Esophagus muscularis mucosa (tissue), 4 donors: ENCODE data around the gene PCYOX1L. TPM values are rescaled to one million over a fixed set of nuclear protein-coding genes. Genes with fewer than 3 reads are reported as not detected.
"Not testable (repeated sequence)": the region's sequence is repeated elsewhere in the genome, so short reads cannot be mapped to it uniquely, and the experiment has no call there.

ENCODE experiments used
- DNase-seq: peaks from one replicate; pipeline ENCODE4 v3.0.0-alpha.2; 2017; ENCODE audit errors: extremely low spot score
- H3K27ac ChIP-seq, 4 donors: fragments of 200-600 bp; sonication (generic); replicated peaks in 1 of 4; 1 replicate in 3 of 4; 2 replicates in 1 of 4; pipeline ENCODE4 v1.5.1; 2016 to 2019; ENCODE audit warnings: mild to moderate bottlenecking in 1 of 4
- H3K27me3 ChIP-seq, 4 donors: fragments of 200-600 bp; sonication (generic); one replicate each; pipeline versions ENCODE4 v1.5.1 to v1.6.0; 2016 to 2019
- H3K36me3 ChIP-seq, 4 donors: fragments of 200-600 bp; sonication (generic); one replicate each; pipeline ENCODE4 v1.5.1; 2016 to 2019
- H3K4me1 ChIP-seq, 4 donors: fragments of 200-600 bp; sonication (generic); one replicate each; pipeline ENCODE4 v1.5.1; 2016 to 2019
- H3K4me3 ChIP-seq, 4 donors: fragments of 200-600 bp; sonication (generic); 1 replicate in 2 of 4; 2 replicates in 2 of 4; pipeline ENCODE4 v1.5.1; 2016 to 2019; ENCODE audit warnings: mild to moderate bottlenecking in 4 of 4, moderate library complexity in 1 of 4
- H3K9me3 ChIP-seq, 4 donors: fragments of 200-600 bp; sonication (generic); 1 replicate in 3 of 4; 2 replicates in 1 of 4; pipeline ENCODE4 v1.5.1; 2016 to 2019
- EP300 ChIP-seq: sonication (generic); formaldehyde crosslinking; IDR thresholded peaks from one replicate; pipeline ENCODE4 v1.6.1; 2017; ENCODE audit warnings: antibody characterized with exemption
- POLR2A ChIP-seq: fragments of 450-650 bp; IDR thresholded peaks from one replicate; pipeline ENCODE4 v1.6.1; 2017; ENCODE audit warnings: antibody characterized with exemption, moderate library complexity, mild to moderate bottlenecking, low read depth
- POLR2AphosphoS5 ChIP-seq, 2 donors: sonication (generic); formaldehyde crosslinking; IDR thresholded peaks; one replicate each; pipeline ENCODE4 v1.6.1; 2017; ENCODE audit warnings: antibody characterized with exemption in 2 of 2
- WGBS: methylation state at CpG from one replicate; pipeline ENCODE4 v1.1.5; 2018; 5-methylcytosine and 5-hydroxymethylcytosine counted together
- intact Hi-C: fragments of 100-400 bp; cut with DNase I; formaldehyde crosslinking; loops from one replicate; pipeline ENCODE4 v1.15.1; 2023
- total RNA-seq, 4 donors: library from RNA; depleted of rRNA; stranded (reverse); fragments of >200 nt; gene quantifications; one replicate each; pipeline versions ENCODE4 v1.1.0 to v1.2.1, GENCODE V29; 2016
- TF ChIP-seq, protein P1 (sequence below), 3 experiments: fragments of 200-600 bp in 2 of 3; fragments of 450-650 bp in 1 of 3; sonication (generic) in 2 of 3; IDR thresholded peaks; one replicate each; pipeline ENCODE4 v1.5.1; 2017 to 2019; ENCODE audit warnings: antibody characterized with exemption in 3 of 3, mild to moderate bottlenecking in 2 of 3, moderate library complexity in 1 of 3

Gene PCYOX1L
- total RNA-seq, 4 donors from 2014 or later, result 4.0 to 5.8 (median 4.7) TPM

DNA sequence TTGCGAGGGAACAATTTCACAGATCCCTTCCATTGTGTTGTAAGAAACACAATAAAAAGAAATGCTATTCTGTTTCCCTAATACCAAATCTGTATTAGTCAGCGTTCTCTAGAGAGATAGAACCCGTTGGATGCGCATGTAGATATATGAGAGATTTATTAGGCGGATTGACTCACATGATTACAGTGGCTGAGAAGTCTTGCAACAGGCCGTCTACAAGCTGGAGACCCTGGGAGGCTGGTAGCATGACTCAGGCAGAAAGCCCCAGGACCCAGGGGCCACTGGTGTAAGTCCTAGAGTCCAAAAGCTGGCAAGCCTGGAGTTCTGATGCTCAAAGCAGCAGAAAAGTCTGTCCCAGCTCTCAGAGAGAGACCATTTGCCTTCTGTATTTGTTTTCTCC is 39.7 kb downstream of the PCYOX1L start:
- WGBS, result 90% methylated on average over 6 of the region's 6 CpGs
- Histone ChIP-seq H3K9me3 (no peaks in the 10 kb centered on the region), H3K27me3 (no peaks in the 10 kb centered on the region), H3K27ac (no peak overlapping the region), H3K4me3 (no peak overlapping the region), H3K36me3 (no peaks in the 10 kb centered on the region), H3K4me1 (peaks cover 0 to 25% (median 22%) of the 10 kb centered on the region in 4 donors)
- intact Hi-C loops, result no loop called here
- no peak for DNase-seq
- no peak for TF ChIP-seq POLR2A
- TF ChIP-seq, protein P1, sequence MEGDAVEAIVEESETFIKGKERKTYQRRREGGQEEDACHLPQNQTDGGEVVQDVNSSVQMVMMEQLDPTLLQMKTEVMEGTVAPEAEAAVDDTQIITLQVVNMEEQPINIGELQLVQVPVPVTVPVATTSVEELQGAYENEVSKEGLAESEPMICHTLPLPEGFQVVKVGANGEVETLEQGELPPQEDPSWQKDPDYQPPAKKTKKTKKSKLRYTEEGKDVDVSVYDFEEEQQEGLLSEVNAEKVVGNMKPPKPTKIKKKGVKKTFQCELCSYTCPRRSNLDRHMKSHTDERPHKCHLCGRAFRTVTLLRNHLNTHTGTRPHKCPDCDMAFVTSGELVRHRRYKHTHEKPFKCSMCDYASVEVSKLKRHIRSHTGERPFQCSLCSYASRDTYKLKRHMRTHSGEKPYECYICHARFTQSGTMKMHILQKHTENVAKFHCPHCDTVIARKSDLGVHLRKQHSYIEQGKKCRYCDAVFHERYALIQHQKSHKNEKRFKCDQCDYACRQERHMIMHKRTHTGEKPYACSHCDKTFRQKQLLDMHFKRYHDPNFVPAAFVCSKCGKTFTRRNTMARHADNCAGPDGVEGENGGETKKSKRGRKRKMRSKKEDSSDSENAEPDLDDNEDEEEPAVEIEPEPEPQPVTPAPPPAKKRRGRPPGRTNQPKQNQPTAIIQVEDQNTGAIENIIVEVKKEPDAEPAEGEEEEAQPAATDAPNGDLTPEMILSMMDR (IDR thresholded peaks at IDR 0.05), result no peak
- no peak for TF ChIP-seq EP300
- TF ChIP-seq POLR2AphosphoS5 (IDR thresholded peaks at IDR 0.05), result no peak

GRCh38 chr5:149398747-149399266 is 41.0 kb downstream of the PCYOX1L start:
- H3K4me3 ChIP-seq, intact Hi-C loops, H3K9me3 ChIP-seq, DNase-seq, H3K36me3 ChIP-seq, H3K27me3 ChIP-seq, H3K27ac ChIP-seq: not testable (repeated sequence)
- 86% methylated on average over 7 of the region's 7 CpGs for WGBS
- peaks cover 0 to 23% (median 20%) of the 10 kb centered on the region in 4 donors for H3K4me1 ChIP-seq

DNA sequence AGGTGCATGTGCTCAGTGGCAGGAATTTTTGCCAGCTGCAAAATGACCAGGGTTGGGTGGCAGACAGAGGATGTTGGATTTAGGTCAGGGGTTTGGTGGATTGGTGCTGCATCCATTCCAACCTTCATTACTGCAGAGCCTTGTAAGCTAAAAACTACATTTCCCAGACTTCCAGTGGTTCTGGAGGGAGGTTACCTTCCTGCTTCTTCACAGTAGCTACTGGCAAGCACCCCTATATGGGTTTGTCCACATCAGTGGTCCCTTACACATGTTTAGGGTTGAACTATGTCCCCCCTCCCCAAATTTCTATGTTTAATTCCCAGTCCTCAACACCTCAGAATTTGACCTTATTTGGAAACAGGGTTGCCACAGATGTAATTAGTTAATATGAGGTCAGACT is 41.9 kb downstream of the PCYOX1L start:
- peak overlapping the region; percentile 66 to 77 (median 73) for H3K27ac ChIP-seq

GRCh38 chr5:149400304-149400703 is 42.5 kb downstream of the PCYOX1L start:
- peak overlapping the region; percentile 66 to 77 (median 73) for H3K27ac ChIP-seq
- H3K36me3 ChIP-seq, result no peaks in the 10 kb centered on the region
- peaks cover 5 to 36% (median 35%) of the 10 kb centered on the region in 4 donors for H3K4me1 ChIP-seq
- intact Hi-C loops, result no loop called here
- no peaks in the 10 kb centered on the region for H3K27me3 ChIP-seq
- peak in 1 of 2 donors; percentile 19 for TF ChIP-seq POLR2AphosphoS5 (IDR thresholded peaks at IDR 0.05)
- TF ChIP-seq EP300, result no peak
- H3K4me3 ChIP-seq, result no peak overlapping the region
- WGBS, result 59% methylated on average over 6 of the region's 6 CpGs
- DNase-seq, result no peak
- H3K9me3 ChIP-seq, result no peaks in the 10 kb centered on the region

More for the DNA sequence above, 41.9 kb downstream of the PCYOX1L start:
- intact Hi-C loops, result no loop called here
- Histone ChIP-seq H3K4me3 (no peak overlapping the region), H3K27me3 (no peaks in the 10 kb centered on the region), H3K9me3 (no peaks in the 10 kb centered on the region), H3K36me3 (no peaks in the 10 kb centered on the region), H3K4me1 (peaks cover 0 to 30% (median 30%) of the 10 kb centered on the region in 4 donors)
- TF ChIP-seq EP300 (no peak), POLR2A (no peak), POLR2AphosphoS5 (IDR thresholded peaks at IDR 0.05) (no peak)
- TF ChIP-seq, protein P1 (IDR thresholded peaks at IDR 0.05), result no peak
- no peak for DNase-seq

DNA sequence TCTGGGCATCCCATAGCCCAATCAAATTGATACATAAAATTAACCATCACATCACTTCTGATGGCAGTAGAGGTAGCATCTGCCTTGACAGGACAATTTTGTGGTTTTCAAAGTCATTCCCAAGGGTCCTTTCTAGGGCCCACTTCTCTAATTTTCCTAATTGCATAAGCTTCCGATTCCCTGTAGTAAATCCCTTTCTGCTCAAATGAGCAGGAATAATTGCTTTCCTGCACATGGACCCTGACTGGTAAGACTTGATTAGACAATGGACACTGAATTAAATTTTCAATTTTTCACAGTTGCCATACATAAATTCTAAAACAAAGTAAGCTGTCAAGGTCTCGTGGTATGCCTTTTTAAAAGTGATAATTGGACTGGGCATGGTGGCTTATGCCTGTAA is 43.2 kb downstream of the PCYOX1L start:
- no peak for DNase-seq
- no peak overlapping the region for H3K4me3 ChIP-seq
- H3K36me3 ChIP-seq, result no peaks in the 10 kb centered on the region
- peak overlapping the region; percentile 66 to 77 (median 73) for H3K27ac ChIP-seq
- no peaks in the 10 kb centered on the region for H3K9me3 ChIP-seq
- TF ChIP-seq POLR2AphosphoS5 (IDR thresholded peaks at IDR 0.05), result no peak
- TF ChIP-seq POLR2A, result no peak
- TF ChIP-seq, protein P1 (IDR thresholded peaks at IDR 0.05), result no peak
- no peak for TF ChIP-seq EP300
- H3K4me1 ChIP-seq, result peaks cover 13 to 43% (median 43%) of the 10 kb centered on the region in 4 donors
- intact Hi-C loops, result no loop called here
- no peaks in the 10 kb centered on the region for H3K27me3 ChIP-seq
- WGBS, result 100% methylated on average over 2 of the region's 2 CpGs

GRCh38 chr5:149402291-149402690 is 44.4 kb downstream of the PCYOX1L start:
- intact Hi-C loops, result no loop called here
- H3K27ac ChIP-seq, result peak overlapping the region in 3 of 4 donors; percentile 21 to 74 (median 23)
- no peak overlapping the region for H3K4me3 ChIP-seq
- no peak for TF ChIP-seq POLR2A
- TF ChIP-seq POLR2AphosphoS5 (IDR thresholded peaks at IDR 0.05), result no peak
- no peak for TF ChIP-seq EP300
- TF ChIP-seq, protein P1 (IDR thresholded peaks at IDR 0.05), result no peak
- DNase-seq, result no peak
- 99% methylated on average over 3 of the region's 3 CpGs for WGBS
- no peaks in the 10 kb centered on the region for H3K27me3 ChIP-seq
- H3K9me3 ChIP-seq, result no peaks in the 10 kb centered on the region
- H3K4me1 ChIP-seq, result peaks cover 14 to 45% (median 45%) of the 10 kb centered on the region in 4 donors
- peaks cover 0 to 4% (median under 1%) of the 10 kb centered on the region in 4 donors for H3K36me3 ChIP-seq
